Measurements from ENCODE around the gene GABRP.
"Not testable (repeated sequence)": the region's sequence is repeated elsewhere in the genome, so short reads cannot be mapped to it uniquely, and the experiment has no call there.

GABRP gene

GRCh38 chr5:170783498-170784247 is at the start of gene GABRP:
TSS of gene GABRP (plus strand) at chr5:170783725. CDS start at chr5:170788616, 4,891 bp downstream.
- DNase-seq = no peak

- no peak for DNase-seq
Measured at GRCh38 chr5:170736966-170737365, 46.6 kb upstream of the GABRP start.

GRCh38 chr5:170737591-170737990 is 45.9 kb upstream of the GABRP start:
- DNase-seq = no peak

GRCh38 chr5:170738840-170739239 is 44.7 kb upstream of the GABRP start:
- no peak for DNase-seq

GRCh38 chr5:170739446-170739845 is 44.1 kb upstream of the GABRP start:
- no peak for DNase-seq

- no peak for DNase-seq
Measured at GRCh38 chr5:170740551-170741205, 42.8 kb upstream of the GABRP start.

GRCh38 chr5:170741801-170742200 is 41.7 kb upstream of the GABRP start:
- DNase-seq = no peak

- DNase-seq = no peak
Measured at GRCh38 chr5:170743876-170744212, 39.7 kb upstream of the GABRP start.

- DNase-seq = no peak
Measured at GRCh38 chr5:170745481-170746071, 37.9 kb upstream of the GABRP start.

- DNase-seq = no peak
Measured at GRCh38 chr5:170746075-170746960, 37.2 kb upstream of the GABRP start.

- no peak for DNase-seq
Measured at GRCh38 chr5:170746961-170747340, 36.6 kb upstream of the GABRP start.

GRCh38 chr5:170747357-170747756 is 36.2 kb upstream of the GABRP start:
- no peak for DNase-seq

- no peak for DNase-seq
Measured at GRCh38 chr5:170747851-170748250, 35.7 kb upstream of the GABRP start.

GRCh38 chr5:170748951-170749471 is 34.5 kb upstream of the GABRP start:
- no peak for DNase-seq

GRCh38 chr5:170749911-170750431 is 33.6 kb upstream of the GABRP start:
- DNase-seq = no peak

GRCh38 chr5:170750791-170751190 is 32.7 kb upstream of the GABRP start:
- DNase-seq = no peak

- no peak for DNase-seq
Measured at GRCh38 chr5:170751631-170752030, 31.9 kb upstream of the GABRP start.

- peak; percentile 80 for DNase-seq
Measured at GRCh38 chr5:170752257-170753215, 31.0 kb upstream of the GABRP start.

- DNase-seq = no peak
Measured at GRCh38 chr5:170753311-170753710, 30.2 kb upstream of the GABRP start.

GRCh38 chr5:170754508-170754907 is 29.0 kb upstream of the GABRP start:
- not testable (repeated sequence) for DNase-seq

GRCh38 chr5:170755679-170756456 is 27.7 kb upstream of the GABRP start:
- DNase-seq = peak; percentile 77
